GM18505 (cell line): Measurements from ENCODE around the gene PALS1.

ENCODE experiments used
- ATAC-seq: cut with Tn5 transposase; IDR thresholded peaks from one replicate; pipeline ENCODE4 v1.9.1; 2021; ENCODE audit not compliant: unreplicated experiment
- POLR2A ChIP-seq: IDR thresholded peaks from 4 replicates; pipeline ENCODE4 v1.6.1; 2011; ENCODE audit warnings: borderline replicate concordance; ENCODE audit not compliant: insufficient read depth, insufficient read length; ENCODE audit errors: extremely low read depth

The PALS1 gene

DNA sequence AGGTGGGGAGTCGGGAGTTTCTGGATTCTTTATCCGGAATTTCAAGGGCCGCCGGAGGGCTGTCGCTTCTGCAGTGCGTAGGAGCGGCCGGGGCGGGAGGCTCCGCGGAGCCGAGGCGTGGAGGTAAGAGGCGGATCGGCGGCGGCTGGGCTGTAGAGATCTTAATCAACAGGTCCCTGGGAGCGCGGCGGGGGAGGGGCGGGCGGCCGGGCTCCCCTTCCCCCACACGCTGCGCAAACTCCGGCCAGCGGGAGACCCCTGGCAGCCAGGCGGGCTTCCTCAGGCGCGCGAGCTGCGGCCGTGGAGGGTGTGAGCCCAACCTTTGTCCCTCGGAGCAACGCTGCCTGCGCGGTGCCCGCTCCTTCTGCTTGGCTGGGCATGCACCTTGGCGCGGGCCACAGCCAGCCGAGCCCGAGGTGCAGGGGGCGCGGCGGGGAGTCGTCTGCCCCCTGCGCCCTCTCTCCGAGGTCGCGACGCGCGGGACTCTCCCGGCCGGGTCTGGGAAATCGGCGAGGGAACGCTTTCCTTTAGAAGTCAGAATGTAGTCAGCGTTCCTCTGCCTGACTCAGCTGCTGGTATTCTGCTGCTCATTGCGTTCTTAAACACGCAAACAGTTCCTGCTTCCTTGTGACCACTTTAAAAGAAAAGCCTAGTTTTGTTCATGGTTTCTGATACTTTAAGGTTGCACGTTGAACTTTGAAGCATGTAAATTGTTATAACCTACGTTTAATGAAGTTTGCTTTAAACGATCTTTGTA, at the start of gene PALS1:
PALS1 (plus strand) TSS at position 25 of the 757 bp plus-strand sequence. CDS start 37,736 bp downstream, outside the sequence.
- peak; percentile 46 for ATAC-seq
- TF ChIP-seq POLR2A, result no peak

DNA sequence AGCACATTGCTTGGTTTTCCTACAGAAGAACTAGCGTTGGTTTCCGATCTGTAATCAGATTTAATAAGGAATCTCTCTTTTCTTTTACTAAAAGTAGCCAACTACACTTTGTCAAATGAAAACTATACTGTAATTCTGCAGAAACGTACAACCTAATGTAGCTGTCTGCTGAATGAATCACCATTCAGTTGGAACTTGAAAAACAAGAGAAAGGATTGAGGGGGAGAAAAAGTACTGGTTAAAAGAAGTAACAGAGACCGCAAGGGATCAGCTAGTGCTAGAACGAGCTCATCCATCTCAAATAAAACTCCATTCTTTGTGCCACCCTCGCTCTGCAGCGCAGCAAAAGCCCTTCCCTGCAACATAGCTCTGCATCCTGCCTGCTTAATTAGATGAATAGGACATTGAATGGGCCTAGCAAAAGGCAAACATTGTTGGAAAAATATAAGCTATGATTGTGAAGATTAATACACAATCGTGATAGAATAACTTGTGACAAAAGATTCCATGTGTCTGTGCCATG, 49.4 kb upstream of the PALS1 start:
- ATAC-seq, result no peak
- no peak for TF ChIP-seq POLR2A

DNA sequence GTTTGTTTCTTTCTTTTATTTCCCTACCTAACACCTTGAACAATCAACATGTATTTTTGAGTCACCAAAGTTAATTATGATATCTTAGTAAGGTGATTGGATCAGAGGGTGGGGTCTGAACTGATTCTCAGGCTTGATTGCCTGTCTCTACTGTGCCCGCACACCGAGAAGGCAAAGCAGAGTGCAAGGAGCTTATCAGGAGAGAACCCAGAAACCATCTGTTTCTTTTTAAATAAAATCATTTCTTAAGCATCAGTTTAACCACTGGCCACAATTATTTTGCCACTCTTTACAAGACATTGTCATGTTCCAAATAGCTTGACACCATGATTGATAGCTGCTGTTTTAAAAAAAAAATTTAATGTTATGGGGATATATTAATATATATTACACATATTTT, 48.9 kb upstream of the PALS1 start:
- TF ChIP-seq POLR2A, result no peak
- ATAC-seq, result no peak

DNA sequence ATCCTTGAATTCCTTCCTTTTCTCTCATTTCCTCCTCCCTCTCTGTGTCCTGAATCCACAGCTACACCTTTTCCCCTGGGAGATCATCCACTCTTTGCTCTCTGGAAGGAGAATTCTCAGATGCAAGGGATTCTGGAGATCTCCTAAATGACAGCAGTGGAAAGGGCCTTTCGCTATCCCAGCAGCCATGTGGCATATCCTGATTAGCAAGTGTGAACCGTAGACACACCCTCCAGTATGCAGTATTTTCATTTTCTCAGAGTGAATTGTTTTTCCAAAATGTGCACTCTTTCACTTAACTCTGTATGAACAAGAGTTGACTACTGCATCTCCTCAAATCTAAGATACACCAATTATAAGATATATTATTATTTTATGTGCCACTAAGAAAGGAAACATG, 46.0 kb upstream of the PALS1 start:
- no peak for ATAC-seq
- TF ChIP-seq POLR2A, result no peak

DNA sequence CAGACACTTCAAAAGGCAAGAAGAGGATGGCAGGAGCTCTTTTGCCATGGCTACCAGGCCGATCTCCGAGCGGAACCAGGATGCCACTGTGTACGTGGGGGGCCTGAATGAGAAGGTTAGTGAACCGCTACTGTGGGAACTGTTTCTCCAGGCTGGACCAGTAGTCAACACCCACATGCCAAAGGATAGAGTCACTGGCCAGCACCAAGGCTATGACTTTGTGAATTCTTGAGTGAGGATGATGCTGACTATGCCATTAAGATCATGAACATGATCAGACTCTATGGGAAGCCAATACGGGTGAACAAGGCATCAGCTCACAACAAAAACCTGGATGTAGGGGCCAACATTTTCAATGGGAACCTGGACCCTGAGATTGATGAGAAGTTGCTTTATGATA, 42.2 kb upstream of the PALS1 start:
- TF ChIP-seq POLR2A, result no peak
- ATAC-seq, result no peak

DNA sequence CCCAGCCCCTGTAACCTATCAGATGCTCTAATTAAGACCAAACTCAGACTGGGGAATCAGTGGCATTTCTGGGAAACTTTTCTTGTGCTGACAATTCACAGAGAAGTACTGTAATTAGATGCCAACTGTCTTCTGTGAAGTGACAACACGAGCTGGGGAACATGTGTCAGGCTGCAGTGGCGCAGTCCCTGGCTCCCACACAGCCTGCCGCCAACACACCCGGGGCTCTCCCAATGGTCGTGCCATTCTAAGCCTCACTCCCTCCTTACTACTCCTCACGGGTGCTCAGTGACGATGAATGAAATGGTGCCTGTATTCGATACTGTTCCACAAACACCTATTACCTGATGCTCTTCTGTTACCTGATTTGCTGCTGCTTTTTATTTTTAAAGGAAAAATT, 33.4 kb upstream of the PALS1 start:
- ATAC-seq, result no peak
- no peak for TF ChIP-seq POLR2A

DNA sequence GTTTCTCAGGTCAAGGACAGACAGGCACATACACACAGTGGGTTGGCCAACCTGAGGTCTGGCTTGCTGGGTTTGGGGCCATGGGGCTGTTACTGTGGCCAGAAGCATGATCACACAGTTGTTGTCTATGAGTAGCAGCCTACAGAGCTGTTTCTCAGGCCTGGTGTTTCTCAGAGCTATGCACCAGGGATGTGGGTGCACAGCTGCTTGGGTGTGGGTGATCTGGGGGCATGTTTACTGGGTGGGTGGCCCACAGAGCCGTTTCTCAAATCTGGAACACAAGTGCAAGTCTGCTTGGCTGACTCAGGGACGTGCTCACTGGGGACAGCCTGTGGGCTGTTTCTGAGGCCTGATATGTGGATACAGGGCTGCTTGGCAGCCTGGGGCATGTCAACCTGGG, 23.1 kb upstream of the PALS1 start:
- no peak for TF ChIP-seq POLR2A
- ATAC-seq, result no peak

DNA sequence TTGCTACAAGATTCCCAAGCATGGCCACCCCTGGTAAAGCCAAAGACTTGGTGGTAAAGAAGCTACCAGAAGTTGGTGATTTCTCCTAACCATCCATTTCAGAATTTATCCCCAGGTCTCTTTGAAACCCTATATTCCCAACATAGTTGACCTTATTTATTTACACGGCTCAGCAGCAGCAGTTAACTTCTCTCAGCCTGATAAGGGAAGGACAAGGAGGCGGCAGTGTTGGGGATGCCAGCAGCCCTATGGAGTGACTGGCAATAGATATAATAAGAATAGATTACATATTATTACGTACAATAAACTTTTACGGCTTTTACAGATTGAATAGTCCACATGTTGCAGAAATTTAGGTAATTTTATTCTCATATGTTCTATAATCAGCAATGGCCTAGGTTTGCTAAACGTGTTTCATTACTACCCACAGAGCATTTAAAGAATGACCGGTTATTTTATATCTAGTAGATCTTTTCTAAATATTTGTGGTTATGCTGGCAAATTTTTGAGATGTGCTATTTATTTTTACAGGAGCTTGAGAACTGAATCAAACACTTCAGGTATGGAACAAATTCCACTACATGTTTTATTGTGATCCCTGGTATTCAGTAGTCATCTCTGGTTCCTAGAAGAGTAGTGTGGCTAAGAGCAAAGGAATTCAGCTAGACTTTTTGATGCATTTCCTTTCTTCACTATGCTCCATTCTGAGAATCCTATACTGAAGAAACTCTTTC, 19.8 kb upstream of the PALS1 start:
- TF ChIP-seq POLR2A, result no peak
- ATAC-seq, result no peak

- no peak for TF ChIP-seq POLR2A
- ATAC-seq, result no peak
Observed at GRCh38 chr14:67221982-67222328, 19.3 kb upstream of the PALS1 start.

- ATAC-seq, result no peak
- TF ChIP-seq POLR2A, result no peak
Observed at GRCh38 chr14:67225523-67225922, 15.7 kb upstream of the PALS1 start.

DNA sequence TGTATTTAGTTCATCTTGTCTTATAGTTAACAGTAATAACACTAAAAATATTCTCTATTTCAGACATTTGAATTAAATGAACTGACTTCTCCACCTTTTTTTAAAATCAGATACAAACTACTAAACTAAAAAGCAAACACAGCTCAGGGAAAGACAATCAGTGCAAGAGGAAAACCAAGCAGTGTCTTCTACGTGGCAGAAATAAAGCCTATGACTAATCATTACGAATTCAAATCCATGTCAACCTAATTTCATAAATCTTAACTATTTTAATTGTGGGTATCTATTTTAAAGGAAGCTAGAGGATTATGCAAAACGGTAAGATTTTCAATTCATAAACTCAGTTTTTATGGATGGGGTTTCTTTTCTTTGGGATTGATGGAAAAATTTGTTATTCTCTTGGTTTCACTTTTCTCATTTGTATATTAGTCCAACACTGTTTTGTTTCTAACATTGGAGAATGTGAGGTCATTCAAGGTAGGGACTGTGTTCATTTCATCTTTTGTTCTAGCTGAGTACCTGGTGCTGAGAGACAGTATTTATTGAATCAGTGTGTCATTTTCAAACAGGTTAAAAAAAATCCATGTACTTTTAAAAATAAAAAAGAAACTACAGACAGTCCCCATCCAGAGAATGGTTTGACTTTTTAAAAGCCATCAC, 12.8 kb upstream of the PALS1 start:
- no peak for ATAC-seq
- no peak for TF ChIP-seq POLR2A

DNA sequence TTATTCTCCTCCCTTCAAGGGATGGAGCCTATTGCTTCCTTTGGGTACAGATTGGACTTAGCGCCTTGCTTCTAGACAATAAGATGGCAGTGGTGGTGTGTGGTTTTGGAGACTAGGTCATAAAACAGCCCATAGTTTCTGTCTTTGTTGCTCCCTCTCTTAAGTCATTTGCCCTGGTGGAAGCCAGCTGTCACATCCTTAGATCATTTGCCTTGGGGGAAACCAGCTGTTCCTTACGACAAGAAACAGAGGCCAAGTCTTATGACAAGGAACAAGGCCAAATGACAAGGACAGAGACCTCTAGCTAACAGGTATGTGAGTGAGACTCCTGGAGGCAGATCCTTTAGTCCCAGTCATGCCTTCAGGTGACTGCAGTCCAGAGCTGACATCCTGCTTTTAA, 9.2 kb upstream of the PALS1 start:
- no peak for ATAC-seq
- TF ChIP-seq POLR2A, result no peak

DNA sequence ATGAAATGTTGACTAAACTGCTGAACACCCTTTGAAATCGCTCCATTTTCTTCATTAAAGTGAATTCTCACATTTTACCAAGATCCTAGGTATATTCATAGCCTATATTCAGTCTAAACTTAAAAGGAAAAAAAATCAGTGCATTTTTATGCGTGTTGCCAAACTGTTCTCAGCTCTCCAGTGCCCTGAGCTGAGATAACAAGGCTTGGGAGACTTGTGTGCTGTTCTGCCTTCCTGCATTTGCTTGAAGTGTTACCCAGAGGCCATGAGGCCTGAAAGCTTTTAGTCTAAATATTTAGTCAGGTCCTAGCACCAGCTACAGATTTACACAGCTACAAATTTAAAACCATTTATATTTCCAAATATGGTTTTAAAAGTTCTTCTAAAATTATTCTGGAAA, 8.6 kb upstream of the PALS1 start:
- ATAC-seq, result no peak

More for the DNA sequence above, 8.6 kb upstream of the PALS1 start:
- no peak for TF ChIP-seq POLR2A
